Measurements from ENCODE around the gene SFSWAP. TPM values are rescaled to one million over a fixed set of nuclear protein-coding genes. Genes with fewer than 3 reads are reported as not detected.

The SFSWAP gene
- total RNA-seq (2021; fragmentation: NEBNext Ultra II Directional; extraction: Animal tissue kit (Norgen Biotek cat#: 25700)) (48.3 and 49.5 TPM in 2 replicates), polyA plus RNA-seq (2011; rRNA removed) (36.5 and 64.4 TPM in 2 replicates), polyA minus RNA-seq (2011; rRNA and poly(A)+ RNA removed) (18.9 and 20.6 TPM in 2 replicates)
- polyA plus RNA-seq (2011; cell fraction: cytosol; rRNA removed) = 25.1 TPM
- 154 TPM for polyA plus RNA-seq (2011; cell fraction: nucleus; rRNA removed)
- polyA plus RNA-seq (2012, experiment 1 of 2) = 35.4 to 37.3 TPM (median 36.3 TPM) in 4 replicates
- polyA plus RNA-seq (2012, experiment 2 of 2) = 13.3 TPM
- 51.5 TPM for polyA plus RNA-seq (2013, experiment 1 of 2)
- polyA plus RNA-seq (2013, experiment 2 of 2) = 47.2 TPM
- polyA minus RNA-seq (2011; cell fraction: cytosol; rRNA and poly(A)+ RNA removed) = 20.5 TPM
- 37.8 TPM for polyA minus RNA-seq (2011; cell fraction: nucleus; rRNA and poly(A)+ RNA removed)
- long read RNA-seq, experiment 1, partial matches to known transcripts = 14 of 21 reads
- long read RNA-seq, experiment 1, other reads (novel, unspliced or antisense) = 5 of 21 reads
- long read RNA-seq, experiment 2, partial matches to known transcripts = 0 of 1 reads
- long read RNA-seq, experiment 2, other reads (novel, unspliced or antisense) = 1 of 1 reads

GRCh38 chr12:131710464-131711457 is at the start of gene SFSWAP:
Gene SFSWAP (plus strand): TSS chr12:131711090. CDS start chr12:131711230, 140 bp downstream.
- peak within 1 kb of the TSS; percentile 99 for H2AFZ ChIP-seq (ENCODE audit: low read length)
- H3K18ac ChIP-seq (ENCODE audit: extremely low read depth, low read length) = peak within 1 kb of the TSS; percentile 98
- H2BK120ac ChIP-seq (replicated peaks; ENCODE audit: low read depth, low read length) = peak within 1 kb of the TSS; percentile 99
- H3K23me2 ChIP-seq (ENCODE audit: low read depth, low read length) = peaks cover 9% of the 10 kb centered on the region; the same call in 1 of the 2 replicates
- 2% methylated on average over 78 of the region's 90 CpGs; no CpG with 5 or more reads in 1 of the 2 experiments for WGBS, 2 experiments (ENCODE audit: extremely low coverage in 1 of 2, insufficient coverage in 1 of 2, insufficient read length in 1 of 2, insufficient replicate concordance in 2 of 2, low coverage in 1 of 2, low lambda C conversion rate in 2 of 2, missing lambda C conversion rate in 1 of 2)
- no peak for FAIRE-seq
- peak within 1 kb of the TSS; percentile 99 for H4K5ac ChIP-seq (ENCODE audit: insufficient read length, low read depth, low read length)
- POLR2A ChIA-PET (ENCODE audit: partially characterized antibody) = interaction anchor here (0.6 to 2.4 kb wide), 11 partner anchors 9 to 481 kb away, joined by 3 to 10 read pairs (median 3); no protein-coding TSS in a partner anchor
- peaks cover 5 to 6% of the 10 kb centered on the region in 2 experiments for H4K20me1 ChIP-seq (replicated peaks in 1 of 2; ENCODE audit: control insufficient read depth in 1 of 2, insufficient read depth in 2 of 2, low read length in 2 of 2)
- H3K27ac ChIP-seq (ENCODE audit: low read depth, low read length) = peak within 1 kb of the TSS; percentile 99
- peak within 1 kb of the TSS; percentile 93 to 98 (median 96) for H3K4me3 ChIP-seq (ENCODE audit: extremely low read depth in 1 of 4, insufficient read depth in 2 of 4, low read depth in 3 of 4, low read length in 4 of 4)
- peak within 1 kb of the TSS; percentile 91 to 99 (median 96) for H3K9ac ChIP-seq (replicated peaks in 1 of 4; ENCODE audit: extremely low read depth in 1 of 4, low read depth in 3 of 4, low read length in 3 of 4)
- DNase-seq (ENCODE audit: low read depth in 1 of 2, low spot score in 2 of 2) = peak in 1 of 2 experiments; percentile 87
- H4K91ac ChIP-seq (replicated peaks; ENCODE audit: insufficient read length, low read length) = peak within 1 kb of the TSS; percentile 99
- H3K9me3 ChIP-seq (ENCODE audit: insufficient read depth in 2 of 2, low read depth in 1 of 2, low read length in 1 of 2) = no peaks in the 10 kb centered on the region
- no peaks in the 10 kb centered on the region for H3K27me3 ChIP-seq (replicated peaks in 1 of 4; ENCODE audit: control insufficient read depth in 3 of 4, extremely low read depth in 1 of 4, insufficient read depth in 3 of 4, low read length in 3 of 4)
- peak within 1 kb of the TSS; percentile 99 for H3K56ac ChIP-seq (replicated peaks; ENCODE audit: insufficient read length, low read depth, low read length)
- H3K14ac ChIP-seq (ENCODE audit: insufficient read length) = peak within 1 kb of the TSS; percentile 97
- peak within 1 kb of the TSS; percentile 96; the same call in 1 of the 2 replicates for H2BK15ac ChIP-seq (ENCODE audit: low read length)
- H3K23ac ChIP-seq (ENCODE audit: insufficient read length) = no peak within 1 kb of the TSS
- peak within 1 kb of the TSS; percentile 71 to 90 for H3K4me2 ChIP-seq (ENCODE audit: insufficient read depth in 1 of 2, low read depth in 2 of 2, low read length in 2 of 2)
- H2AK5ac ChIP-seq (ENCODE audit: low read depth, low read length) = peak within 1 kb of the TSS; percentile 94
- H2BK12ac ChIP-seq (ENCODE audit: low read depth, low read length) = peak within 1 kb of the TSS; percentile 100
- H2BK20ac ChIP-seq (ENCODE audit: low read length) = peak within 1 kb of the TSS; percentile 99
- CTCF ChIA-PET (ENCODE audit: partially characterized antibody) = interaction anchor here (1.3 to 2.7 kb wide), 2 partner anchors 18 to 44 kb away, joined by 4 to 8 read pairs; no protein-coding TSS in a partner anchor
- peak within 1 kb of the TSS; percentile 100 for H2BK5ac ChIP-seq (ENCODE audit: low read depth, low read length)
- H3K4ac ChIP-seq (replicated peaks; ENCODE audit: insufficient read length, low read depth, low read length) = peak within 1 kb of the TSS; percentile 96
- peak within 1 kb of the TSS; percentile 99 for H4K8ac ChIP-seq (ENCODE audit: extremely low read depth, insufficient read depth, low read length)
- no peaks in the 10 kb centered on the region; the same call in 1 of the 2 replicates for H3K79me1 ChIP-seq (ENCODE audit: low read depth, low read length)
- peaks cover 0 to 4% (median 1%) of the 10 kb centered on the region in 4 experiments; a peak in 6 of 7 replicates for H3K4me1 ChIP-seq (replicated peaks in 1 of 4; ENCODE audit: control insufficient read depth in 3 of 4, insufficient read depth in 4 of 4, low read length in 3 of 4)
- peaks cover 15 to 28% of the 10 kb centered on the region in 2 experiments for H3K79me2 ChIP-seq (ENCODE audit: control insufficient read depth in 1 of 2, insufficient read depth in 2 of 2, low read length in 2 of 2)
- peaks cover 12 to 20% (median 16%) of the 10 kb centered on the region in 4 experiments for H3K36me3 ChIP-seq (ENCODE audit: control insufficient read depth in 2 of 4, insufficient read depth in 4 of 4, low read length in 3 of 4)
- TF ChIP-seq RFX5 (IDR thresholded peaks at IDR 0.05; ENCODE audit: borderline replicate concordance, low read depth, low read length) (no peak), BCL11A (IDR thresholded peaks at IDR 0.05; ENCODE audit: low read depth in 2 of 2, low read length in 2 of 2) (no peak), GTF2F1 (IDR thresholded peaks at IDR 0.05; ENCODE audit: borderline replicate concordance, low read depth, low read length) (no peak), SIRT6 (IDR thresholded peaks at IDR 0.05; ENCODE audit: low read length) (no peak), SP4 (IDR thresholded peaks at IDR 0.05; ENCODE audit: low read length) (peak; percentile 81), KDM4A (IDR thresholded peaks at IDR 0.05; ENCODE audit: low read depth, low read length, severe bottlenecking) (peak; percentile 97), HDAC6 (IDR thresholded peaks at IDR 0.05; ENCODE audit: low read depth, low read length) (no peak), POU5F1 (IDR thresholded peaks at IDR 0.05; ENCODE audit: low read depth, low read length) (no peak)
